ENCODE results near the gene OLFML2A. TPM values are rescaled to one million over a fixed set of nuclear protein-coding genes. Genes with fewer than 3 reads are reported as not detected.

The OLFML2A gene
- total RNA-seq, 4 donors from 2014 or later: 13.7 to 33.1 (median 25.7) TPM

DNA sequence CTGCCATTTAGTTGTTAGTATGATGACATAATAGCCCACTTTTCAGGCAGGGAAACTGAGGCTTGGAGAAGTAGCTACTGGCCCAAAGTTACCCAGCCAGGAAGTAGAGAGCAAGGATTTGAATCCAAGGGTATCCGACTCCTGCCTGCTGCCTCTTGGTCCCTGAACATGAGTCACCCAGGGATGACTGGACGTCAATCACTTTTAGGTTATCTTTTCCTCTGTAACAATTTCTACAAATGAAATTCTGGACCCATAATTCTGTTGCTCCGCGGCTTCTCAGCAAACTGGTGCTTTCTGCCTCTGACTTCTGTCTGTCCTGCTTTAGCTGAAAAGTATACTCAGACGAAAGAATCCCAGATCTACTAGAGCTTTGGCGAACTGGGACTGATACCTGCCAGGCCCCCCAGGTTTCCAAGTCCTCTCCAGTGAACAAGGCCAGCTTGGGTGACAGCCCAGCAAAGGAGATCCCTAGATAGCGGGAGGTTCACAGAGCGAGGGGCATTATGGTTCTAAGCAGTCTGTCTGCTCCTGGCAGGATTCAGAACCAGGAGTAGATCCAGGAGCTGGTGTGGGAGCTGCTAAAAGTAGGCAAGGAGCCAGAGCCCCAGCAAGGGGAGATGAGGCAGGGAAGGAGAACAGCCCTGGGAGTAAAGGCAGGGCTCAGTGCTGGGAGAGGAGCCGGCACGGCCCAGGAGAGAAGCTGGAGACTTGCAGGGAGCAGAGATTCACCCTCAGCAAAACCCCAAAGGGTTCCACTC lies 20.6 kb downstream of the OLFML2A start:
- intact Hi-C loops (cut with DNase I; ENCODE audit: low total_unique reads): no loop called here
- H3K4me3 ChIP-seq (ENCODE audit: low read depth, poor library complexity, severe bottlenecking): no peak overlapping the region
- WGBS, 2 donors: 29 to 56% methylated on average over 10 of the region's 10 CpGs
- no peak for DNase-seq (ENCODE audit: low spot score in 2 of 2)
- no peak for TF ChIP-seq POLR2A (IDR thresholded peaks at IDR 0.05)
- TF ChIP-seq, protein P1, sequence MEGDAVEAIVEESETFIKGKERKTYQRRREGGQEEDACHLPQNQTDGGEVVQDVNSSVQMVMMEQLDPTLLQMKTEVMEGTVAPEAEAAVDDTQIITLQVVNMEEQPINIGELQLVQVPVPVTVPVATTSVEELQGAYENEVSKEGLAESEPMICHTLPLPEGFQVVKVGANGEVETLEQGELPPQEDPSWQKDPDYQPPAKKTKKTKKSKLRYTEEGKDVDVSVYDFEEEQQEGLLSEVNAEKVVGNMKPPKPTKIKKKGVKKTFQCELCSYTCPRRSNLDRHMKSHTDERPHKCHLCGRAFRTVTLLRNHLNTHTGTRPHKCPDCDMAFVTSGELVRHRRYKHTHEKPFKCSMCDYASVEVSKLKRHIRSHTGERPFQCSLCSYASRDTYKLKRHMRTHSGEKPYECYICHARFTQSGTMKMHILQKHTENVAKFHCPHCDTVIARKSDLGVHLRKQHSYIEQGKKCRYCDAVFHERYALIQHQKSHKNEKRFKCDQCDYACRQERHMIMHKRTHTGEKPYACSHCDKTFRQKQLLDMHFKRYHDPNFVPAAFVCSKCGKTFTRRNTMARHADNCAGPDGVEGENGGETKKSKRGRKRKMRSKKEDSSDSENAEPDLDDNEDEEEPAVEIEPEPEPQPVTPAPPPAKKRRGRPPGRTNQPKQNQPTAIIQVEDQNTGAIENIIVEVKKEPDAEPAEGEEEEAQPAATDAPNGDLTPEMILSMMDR (IDR thresholded peaks at IDR 0.05): no peak

DNA sequence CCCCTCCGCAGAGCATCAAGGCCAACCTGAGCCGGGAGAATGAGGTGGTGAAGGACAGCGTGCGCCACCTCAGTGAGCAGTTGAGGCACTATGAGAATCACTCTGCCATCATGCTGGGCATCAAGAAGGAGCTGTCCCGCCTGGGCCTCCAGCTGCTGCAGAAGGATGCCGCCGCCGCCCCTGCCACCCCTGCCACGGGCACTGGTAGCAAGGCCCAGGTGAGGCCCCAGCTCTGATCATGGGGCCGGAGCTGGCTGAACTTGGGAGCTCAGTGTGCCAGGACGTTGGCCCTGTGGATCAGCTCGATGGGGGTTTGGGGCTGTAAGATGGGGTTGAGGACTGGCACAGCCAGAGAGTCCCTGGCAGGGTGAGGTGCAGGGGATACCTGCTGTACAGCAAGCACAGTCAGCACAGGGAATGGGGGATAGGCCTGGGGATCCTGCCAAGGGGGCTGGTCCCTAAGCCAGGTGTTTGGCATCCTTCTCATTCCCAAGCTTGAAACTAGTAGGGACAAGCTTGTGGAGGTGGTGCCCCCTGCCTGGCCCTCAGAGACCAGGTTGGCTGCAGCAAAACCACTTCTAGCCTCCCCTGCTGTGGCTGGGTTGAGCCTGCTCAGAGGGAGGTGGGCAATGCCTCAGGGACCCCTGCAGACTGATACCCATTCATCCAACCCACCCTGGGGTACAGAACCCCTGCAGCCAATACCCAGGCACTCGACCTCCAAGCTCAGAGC lies 22.5 kb downstream of the OLFML2A start:
- DNase-seq (ENCODE audit: low spot score in 2 of 2): no peak
- no peak overlapping the region for H3K4me3 ChIP-seq (ENCODE audit: low read depth, poor library complexity, severe bottlenecking)
- 67 to 74% methylated on average over 13 of the region's 13 CpGs for WGBS, 2 donors
- intact Hi-C loops (cut with DNase I; ENCODE audit: low total_unique reads): no loop called here
- no peak for TF ChIP-seq POLR2A (IDR thresholded peaks at IDR 0.05)
- TF ChIP-seq, protein P1 (IDR thresholded peaks at IDR 0.05): no peak

DNA sequence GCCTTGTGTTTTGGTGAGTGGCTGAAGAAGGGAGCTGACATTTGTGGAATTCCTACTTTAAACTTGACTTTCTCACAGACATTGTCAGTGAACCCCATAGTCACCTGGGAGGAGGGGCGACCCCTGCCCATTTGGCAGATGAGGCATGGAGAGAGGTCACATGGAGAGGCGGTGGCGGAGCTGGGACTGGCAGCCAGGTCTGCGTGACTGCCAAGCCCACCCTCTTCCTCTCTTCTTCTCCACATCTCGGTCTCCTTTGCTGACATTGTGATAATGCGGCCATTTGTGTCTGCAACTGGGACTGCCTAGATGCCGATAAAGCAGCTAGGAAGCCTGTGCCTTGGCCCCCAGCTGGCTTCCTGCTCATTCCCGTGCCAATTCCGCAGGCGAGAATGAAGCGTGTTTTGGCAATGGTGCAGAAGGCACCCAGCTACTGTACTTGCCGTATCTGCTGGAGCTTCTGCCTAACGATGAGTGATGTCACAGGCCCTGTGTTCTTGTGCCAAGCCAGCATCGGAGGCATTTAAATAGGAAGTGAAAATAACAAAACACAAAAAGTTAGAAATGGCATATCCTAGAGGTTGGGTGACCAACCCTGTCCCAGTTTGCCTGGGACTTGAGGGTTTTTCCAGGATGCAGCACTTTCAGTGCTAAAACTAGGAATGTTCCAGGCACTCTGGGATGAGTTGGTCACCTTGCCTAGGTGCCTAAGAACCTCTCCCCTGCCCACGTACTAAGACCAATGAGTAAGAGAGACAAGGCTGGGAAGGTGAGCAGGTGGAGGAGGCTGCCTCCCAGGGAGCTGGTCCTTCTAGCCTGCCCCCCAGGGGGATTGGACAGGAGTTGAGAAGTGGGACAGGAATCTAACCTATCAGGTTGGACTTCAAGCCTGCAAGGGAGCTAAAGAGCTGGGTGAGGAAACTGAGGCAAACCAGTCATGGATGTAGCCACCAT lies 23.6 kb downstream of the OLFML2A start:
- intact Hi-C loops (cut with DNase I; ENCODE audit: low total_unique reads): no loop called here
- DNase-seq (ENCODE audit: low spot score in 2 of 2): peak in 1 of 2 donors; percentile 61
- WGBS, 2 donors: 15 to 31% methylated on average over 15 of the region's 15 CpGs
- no peak for TF ChIP-seq POLR2A (IDR thresholded peaks at IDR 0.05)
- TF ChIP-seq, protein P1 (IDR thresholded peaks at IDR 0.05): no peak
- H3K4me3 ChIP-seq (ENCODE audit: low read depth, poor library complexity, severe bottlenecking): no peak overlapping the region

DNA sequence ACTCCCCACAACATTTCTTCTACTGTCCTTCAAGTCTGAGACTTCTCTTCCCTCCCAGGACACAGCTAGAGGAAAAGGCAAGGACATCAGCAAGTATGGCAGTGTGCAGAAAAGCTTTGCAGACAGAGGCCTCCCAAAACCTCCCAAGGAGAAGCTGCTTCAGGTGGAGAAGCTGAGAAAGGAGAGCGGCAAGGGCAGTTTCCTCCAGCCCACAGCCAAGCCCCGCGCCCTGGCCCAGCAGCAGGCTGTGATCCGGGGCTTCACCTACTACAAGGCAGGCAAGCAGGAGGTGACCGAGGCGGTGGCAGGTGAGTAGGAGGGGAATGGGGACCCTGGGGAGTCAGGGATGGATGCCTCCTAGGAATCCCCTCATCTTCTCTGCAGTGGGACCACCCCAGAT lies 24.4 kb downstream of the OLFML2A start:
- TF ChIP-seq, protein P1 (IDR thresholded peaks at IDR 0.05): no peak
- TF ChIP-seq POLR2A (IDR thresholded peaks at IDR 0.05): no peak
- intact Hi-C loops (cut with DNase I; ENCODE audit: low total_unique reads): no loop called here
- 95 to 96% methylated on average over 6 of the region's 6 CpGs for WGBS, 2 donors

DNA sequence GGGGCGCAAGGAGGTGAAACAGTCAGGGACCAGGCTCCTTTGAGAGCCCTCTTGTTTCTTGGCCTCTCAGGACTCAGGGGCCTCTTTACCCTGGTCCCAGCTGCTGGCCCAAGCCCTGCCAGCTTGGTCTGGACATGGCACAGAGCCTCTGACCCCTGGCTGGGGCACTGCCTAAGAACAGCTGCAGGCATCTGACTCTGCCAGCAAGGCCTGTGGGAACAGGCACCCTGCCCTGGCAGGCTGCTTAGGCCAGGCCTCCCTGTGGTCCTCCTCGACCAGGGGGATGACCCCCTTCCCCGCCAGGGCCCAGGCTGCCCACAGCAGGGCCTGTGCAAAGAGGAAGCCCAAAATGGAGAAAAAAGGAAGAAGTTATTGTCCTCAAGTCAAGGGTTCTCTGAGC lies 25.5 kb downstream of the OLFML2A start:
- no peak for DNase-seq (ENCODE audit: low spot score in 2 of 2)
- intact Hi-C loops (cut with DNase I; ENCODE audit: low total_unique reads): no loop called here
- no peak for TF ChIP-seq POLR2A (IDR thresholded peaks at IDR 0.05)
- TF ChIP-seq, protein P1 (IDR thresholded peaks at IDR 0.05): no peak
- 60 to 69% methylated on average over 3 of the region's 3 CpGs for WGBS, 2 donors
- H3K4me3 ChIP-seq (ENCODE audit: low read depth, poor library complexity, severe bottlenecking): no peak overlapping the region

More for the DNA sequence above, 24.4 kb downstream of the OLFML2A start:
- DNase-seq (ENCODE audit: low spot score in 2 of 2): no peak
- no peak overlapping the region for H3K4me3 ChIP-seq (ENCODE audit: low read depth, poor library complexity, severe bottlenecking)

All from lower leg skin (tissue), 4 donors.